GM23338 (cell line): ENCODE measurements around the gene WDR49.

Source experiments
- CREB1 ChIP-seq: fragments of 250-450 bp; sonication (Bioruptor Pico); IDR thresholded peaks from 2 replicates; pipeline ENCODE4 v1.5.0; 2020; ENCODE audit warnings: low read depth, mild to moderate bottlenecking, moderate library complexity
- CTCF ChIP-seq, 2 experiments: fragments of 200-600 bp in 1 of 2; sonication (generic) in 1 of 2; conservative IDR thresholded peaks; 2 replicates each; pipeline versions ENCODE4 v1.5.1 to v1.6.1; 2016 to 2017; ENCODE audit warnings: antibody characterized with exemption in 2 of 2, low read depth in 2 of 2, mild to moderate bottlenecking in 2 of 2, moderate library complexity in 1 of 2
- ETS1 ChIP-seq: IDR thresholded peaks from 2 replicates; pipeline ENCODE4 v1.6.1; 2016; ENCODE audit warnings: antibody characterized with exemption
- EZH2 ChIP-seq: fragments of 200-600 bp; sonication (generic); IDR thresholded peaks from one replicate; pipeline ENCODE4 v1.8.0; 2017; ENCODE audit warnings: antibody characterized with exemption, mild to moderate bottlenecking, low read depth; ENCODE audit not compliant: unreplicated experiment
- EZH2phosphoT487 ChIP-seq: fragments of 200-600 bp; sonication (generic); IDR thresholded peaks from one replicate; pipeline ENCODE4 v1.8.1; 2018; ENCODE audit warnings: antibody characterized with exemption; ENCODE audit not compliant: unreplicated experiment
- JUNB ChIP-seq: IDR thresholded peaks from one replicate; pipeline ENCODE4 v1.6.1; 2016; ENCODE audit warnings: antibody characterized with exemption; ENCODE audit not compliant: unreplicated experiment
- NANOG ChIP-seq: IDR thresholded peaks from 2 replicates; pipeline ENCODE4 v1.6.1; 2016; ENCODE audit warnings: antibody characterized with exemption, borderline replicate concordance
- POLR2AphosphoS5 ChIP-seq: IDR thresholded peaks from 2 replicates; pipeline ENCODE4 v1.6.1; 2016; ENCODE audit warnings: antibody characterized with exemption, low read depth
- REST ChIP-seq: IDR thresholded peaks from one replicate; pipeline ENCODE4 v1.6.1; 2018; ENCODE audit warnings: antibody characterized with exemption; ENCODE audit not compliant: unreplicated experiment
- STAT1 ChIP-seq: IDR thresholded peaks from one replicate; pipeline ENCODE4 v1.6.1; 2016; ENCODE audit warnings: antibody characterized with exemption; ENCODE audit not compliant: unreplicated experiment
- ZNF114 ChIP-seq: fragments of 250-450 bp; sonication (Bioruptor Pico); IDR thresholded peaks from 2 replicates; pipeline ENCODE4 v1.5.0; 2020; ENCODE audit warnings: mild to moderate bottlenecking, moderate library complexity
- ZNF331 ChIP-seq: fragments of 250-450 bp; sonication (Bioruptor Pico); IDR thresholded peaks from 2 replicates; pipeline ENCODE4 v1.5.0; 2020; ENCODE audit warnings: low read depth, mild to moderate bottlenecking, moderate library complexity
- ZNF462 ChIP-seq: fragments of 250-450 bp; sonication (Bioruptor Pico); IDR thresholded peaks from 2 replicates; pipeline ENCODE4 v1.5.0; 2020; ENCODE audit warnings: mild to moderate bottlenecking, moderate library complexity

- TF ChIP-seq EZH2 = no peak
- no peak for TF ChIP-seq EZH2phosphoT487
- TF ChIP-seq CTCF (conservative IDR thresholded peaks at IDR 0.05; ENCODE audit: low read depth in 2 of 2) = no peak
- TF ChIP-seq ZNF114 (CRISPR knock-in tag) = no peak
- no peak for TF ChIP-seq REST
- TF ChIP-seq POLR2AphosphoS5 = no peak
- TF ChIP-seq NANOG = no peak
- TF ChIP-seq JUNB = no peak
- no peak for TF ChIP-seq ETS1
- no peak for TF ChIP-seq CREB1 (CRISPR knock-in tag)
- no peak for TF ChIP-seq ZNF331 (CRISPR knock-in tag)
- no peak for TF ChIP-seq ZNF462 (CRISPR knock-in tag)
- no peak for TF ChIP-seq STAT1
Observed at GRCh38 chr3:167615030-167615429, 38.7 kb downstream of the WDR49 start.
